NOMO-1 treated with dmso at 0.1 percent for 144 hours (cell line): ENCODE data around the gene GFI1B.
"Not testable (repeated sequence)": the region's sequence is repeated elsewhere in the genome, so short reads cannot be mapped to it uniquely, and the experiment has no call there.

Experiments used
- DNase-seq: peaks from one replicate; lab custom pipeline; 2025; ENCODE audit not compliant: unreplicated experiment; lab: John Stamatoyannopoulos, UW

The GFI1B gene

DNA sequence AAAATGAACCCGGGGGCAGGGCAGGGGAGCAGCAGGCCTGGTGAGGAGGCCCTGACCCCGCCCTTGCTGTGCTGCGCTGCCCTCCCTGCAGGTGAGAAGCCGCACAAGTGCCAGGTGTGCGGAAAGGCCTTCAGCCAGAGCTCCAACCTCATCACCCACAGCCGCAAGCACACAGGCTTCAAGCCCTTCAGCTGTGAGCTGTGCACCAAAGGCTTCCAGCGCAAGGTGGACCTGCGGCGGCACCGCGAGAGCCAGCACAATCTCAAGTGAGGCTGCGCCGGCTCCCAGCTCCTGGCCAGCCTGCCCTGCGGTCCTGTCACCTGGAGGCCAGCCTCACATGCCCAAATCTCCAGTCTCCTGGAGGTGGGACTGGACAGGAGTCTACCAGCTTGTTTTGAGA lies 12.3 kb downstream of the GFI1B start:
- DNase-seq, result no peak

DNA sequence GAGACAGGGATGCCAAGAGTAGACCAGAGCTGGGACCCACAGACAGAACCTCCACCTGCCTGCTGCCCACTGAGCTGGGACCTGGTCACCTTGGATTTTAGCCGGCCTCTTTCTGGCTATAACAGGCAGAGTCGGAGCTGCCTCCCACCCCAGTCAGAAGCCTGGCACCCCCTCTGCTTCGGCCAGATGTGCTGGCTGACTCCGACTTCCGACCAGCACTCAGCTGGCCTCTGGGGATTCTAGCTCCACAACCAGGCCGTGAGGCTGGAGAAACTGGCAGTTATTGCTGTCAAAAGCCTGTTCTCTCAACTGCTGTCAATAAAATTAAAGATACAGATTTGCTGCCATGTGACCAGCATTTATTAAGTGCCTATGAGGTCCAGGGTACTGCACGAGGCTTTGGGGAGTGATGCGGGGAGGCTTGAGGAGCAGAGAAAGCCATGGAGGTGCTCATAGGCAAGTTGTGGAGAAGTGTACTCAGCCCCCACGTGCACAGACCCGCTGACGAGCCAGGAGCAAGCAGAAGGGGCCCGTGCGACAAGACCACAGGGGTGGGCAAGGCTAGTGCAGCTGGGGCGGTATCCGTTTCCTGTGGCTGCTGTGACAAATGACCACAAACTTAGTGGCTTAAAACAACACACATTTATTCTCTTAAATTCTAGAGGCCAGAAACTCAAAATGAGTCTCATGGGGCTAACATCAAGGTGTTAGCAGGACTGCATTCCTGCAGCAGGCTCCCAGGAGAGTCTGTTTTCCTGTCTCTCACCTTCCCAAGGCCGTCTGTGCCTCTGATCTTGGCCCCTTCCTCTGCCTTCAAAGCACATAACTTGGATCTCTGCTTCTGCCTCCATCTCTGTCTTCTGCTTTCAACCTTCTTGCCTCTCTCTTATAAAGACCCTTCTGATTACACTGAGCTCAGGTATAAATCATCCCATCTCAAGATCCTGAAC lies 13.1 kb downstream of the GFI1B start:
- no peak for DNase-seq

GRCh38 chr9:132993511-132993939 lies 15.0 kb downstream of the GFI1B start:
- DNase-seq, result no peak

DNA sequence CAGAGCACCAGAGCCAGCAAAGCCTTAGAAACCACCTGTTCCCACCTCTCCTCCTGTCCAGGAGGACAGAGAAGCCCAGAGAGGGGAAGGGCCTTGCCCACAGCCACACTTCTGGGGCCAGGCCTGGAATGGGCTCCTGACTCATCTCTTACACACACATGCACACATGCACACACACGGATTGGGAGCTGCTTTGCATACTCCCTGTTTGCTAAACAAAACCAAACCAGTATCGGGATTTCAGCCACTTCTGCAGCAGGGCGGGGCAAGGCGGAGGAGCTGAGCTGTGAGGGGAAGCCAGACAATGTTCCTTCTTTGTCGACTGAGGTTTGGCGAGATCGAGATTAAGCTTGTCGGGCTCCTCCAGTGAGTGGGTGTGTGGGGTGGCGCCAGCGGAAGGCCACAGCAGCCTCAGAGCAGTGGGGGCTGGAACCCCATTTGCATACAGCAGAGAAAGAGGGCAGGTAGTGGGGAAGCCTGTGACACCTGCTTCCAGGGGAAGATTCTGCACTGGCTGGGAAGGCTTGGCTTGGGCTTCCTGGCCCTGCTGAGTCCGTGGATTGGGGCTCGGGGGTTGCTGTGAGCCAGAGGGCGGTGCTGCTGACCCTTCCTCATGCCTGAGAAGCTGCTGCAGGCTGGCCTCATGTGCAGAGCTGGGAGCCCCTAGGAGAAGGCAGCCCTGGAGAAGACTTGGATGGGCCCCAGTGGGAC lies 16.1 kb downstream of the GFI1B start:
- DNase-seq, result no peak

GRCh38 chr9:132995121-132995420 lies 16.6 kb downstream of the GFI1B start:
- no peak for DNase-seq

GRCh38 chr9:132995879-132996278 lies 17.4 kb downstream of the GFI1B start:
- no peak for DNase-seq

DNA sequence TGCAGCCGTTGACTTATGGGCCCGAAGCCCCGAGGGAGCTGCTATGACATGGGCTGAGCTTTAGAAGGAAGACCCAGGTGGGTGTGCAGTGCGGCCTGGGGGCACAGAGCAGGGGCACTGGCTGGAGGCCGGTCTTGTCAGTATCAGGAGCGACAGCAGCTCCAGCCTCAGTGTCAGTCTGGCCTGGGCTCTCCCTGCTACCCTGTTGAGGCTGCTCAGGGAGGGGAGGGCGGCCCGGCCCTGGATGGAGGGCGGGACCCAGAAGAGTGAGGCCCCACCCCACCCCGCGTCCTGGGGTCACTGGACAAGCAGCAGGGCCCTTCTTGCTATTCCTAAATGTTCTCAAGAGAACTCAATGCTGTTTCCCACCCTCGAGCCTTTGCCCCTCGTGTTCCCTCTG lies 18.0 kb downstream of the GFI1B start:
- DNase-seq, result no peak

DNA sequence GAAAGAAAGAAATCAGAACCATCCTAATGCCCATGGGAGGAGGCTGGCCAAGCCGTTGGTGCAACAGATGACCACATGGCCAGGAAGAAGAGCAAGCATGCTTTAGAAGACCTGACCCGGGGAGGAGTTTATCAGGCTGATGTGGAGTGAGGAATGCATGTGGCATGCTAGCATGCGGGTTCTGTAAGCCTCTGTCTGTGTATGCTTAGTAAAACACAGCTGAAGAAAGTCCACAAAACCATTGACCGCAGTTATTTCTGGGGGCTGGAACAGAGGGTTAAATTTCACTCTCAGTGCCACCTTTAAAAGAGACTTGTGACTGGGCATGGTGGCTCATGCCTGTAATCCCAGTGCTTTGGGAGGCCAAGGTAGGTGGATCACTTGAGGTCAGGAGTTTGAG lies 19.1 kb downstream of the GFI1B start:
- no peak for DNase-seq

GRCh38 chr9:132998221-132998620 lies 19.7 kb downstream of the GFI1B start:
- DNase-seq, result not testable (repeated sequence)

GRCh38 chr9:132998831-132999635 lies 20.5 kb downstream of the GFI1B start:
- DNase-seq, result no peak

- no peak for DNase-seq
These were observed 23.9 kb downstream of the GFI1B start for GRCh38 chr9:133002147-133003070.

DNA sequence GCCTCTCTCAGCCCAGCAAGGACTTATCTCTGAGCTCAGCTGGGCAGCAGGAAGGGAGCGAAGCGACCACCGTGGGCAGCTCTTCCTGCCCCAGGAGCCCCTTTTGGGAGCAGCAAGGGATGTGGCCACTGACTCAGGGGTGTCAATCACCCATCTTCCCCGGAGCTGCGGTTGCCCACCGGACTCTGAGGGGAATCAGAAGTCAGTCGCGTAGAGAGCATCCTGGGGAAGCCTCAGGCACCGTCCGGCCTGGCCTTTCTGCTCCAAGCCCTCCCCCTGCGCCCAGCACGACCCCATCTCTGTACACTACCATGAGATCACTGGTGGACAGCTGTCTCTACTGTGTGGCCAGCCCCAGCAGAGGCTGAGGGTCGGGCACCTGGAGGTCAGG lies 24.6 kb downstream of the GFI1B start:
- DNase-seq, result no peak

DNA sequence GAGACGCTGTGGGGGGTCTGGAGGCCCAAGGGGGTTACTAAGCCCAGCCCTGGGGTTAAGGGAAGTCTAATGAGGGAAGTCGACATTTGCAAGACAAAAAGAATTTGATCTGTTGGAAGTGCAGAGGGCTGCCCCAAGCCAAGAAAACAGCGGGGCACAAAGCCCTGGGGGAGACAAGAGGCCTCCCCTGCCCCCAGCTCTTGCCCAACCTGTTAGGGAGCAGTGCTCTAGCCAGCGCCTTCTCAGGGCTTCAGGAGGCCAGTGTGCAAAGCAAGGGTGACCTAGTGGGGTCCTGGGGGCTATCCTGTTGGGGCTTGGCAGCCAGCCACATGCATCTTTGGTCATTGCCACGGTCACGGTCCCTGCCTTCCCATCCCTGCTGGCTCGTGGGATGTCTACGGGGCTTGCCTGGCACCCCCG lies 25.2 kb downstream of the GFI1B start:
- no peak for DNase-seq

- peak; percentile 18 for DNase-seq
These were observed 25.9 kb downstream of the GFI1B start for GRCh38 chr9:133004091-133004998.

DNA sequence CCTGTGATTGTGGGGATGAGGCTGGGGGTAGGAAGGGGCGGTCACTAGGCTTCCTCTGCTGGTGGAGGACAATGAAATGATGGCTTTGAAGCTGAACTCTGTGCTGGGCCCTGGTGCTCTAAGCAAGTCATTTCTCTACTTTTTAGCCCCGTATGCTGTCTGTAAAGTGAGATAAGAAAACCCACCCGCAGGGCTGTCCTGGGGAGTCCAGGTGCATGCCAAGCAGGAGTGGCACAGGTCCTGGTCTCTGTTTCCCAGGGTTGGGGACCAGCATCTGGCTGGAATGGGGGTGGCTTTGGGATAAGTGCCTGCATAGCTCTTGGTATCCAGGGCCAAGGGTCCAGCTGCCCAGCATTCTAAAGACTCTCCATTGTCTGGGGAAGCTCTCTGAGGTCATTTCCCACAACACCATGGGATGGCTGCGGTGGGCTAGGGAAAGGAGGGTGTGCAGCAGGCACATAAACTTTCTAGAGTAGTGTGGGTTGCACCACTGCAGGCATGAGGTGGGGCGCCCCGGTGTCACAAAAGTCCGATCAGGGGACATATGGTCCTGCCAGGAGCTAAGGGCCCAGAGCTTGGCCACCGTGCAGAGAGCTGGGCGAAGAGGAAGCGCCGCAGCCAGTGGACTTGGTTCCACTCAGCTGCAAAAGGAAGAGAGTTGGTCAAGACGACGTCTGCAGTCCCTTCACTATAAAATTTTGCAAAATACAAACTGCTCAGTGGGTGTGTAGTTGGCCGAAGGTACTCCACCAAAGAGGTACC lies 26.7 kb downstream of the GFI1B start:
- DNase-seq, result no peak

DNA sequence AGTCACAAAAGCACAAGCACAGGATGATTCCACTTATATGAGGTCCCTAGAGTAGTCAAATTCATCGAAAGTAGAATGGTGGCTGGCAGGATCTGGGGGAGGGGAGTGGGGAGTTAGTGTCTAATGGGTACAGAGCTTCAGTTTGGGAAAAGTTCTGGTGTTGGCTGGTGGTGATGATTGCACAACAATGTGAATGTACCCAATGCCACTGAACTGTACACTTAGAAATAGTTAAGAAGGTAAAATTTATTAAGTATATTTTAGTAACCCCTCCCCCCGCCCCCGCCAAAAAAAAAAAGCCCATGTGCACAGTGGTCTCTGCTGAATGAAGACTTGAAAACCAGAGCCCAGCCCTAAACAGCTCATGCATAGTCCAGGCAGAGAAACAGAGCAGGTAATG lies 27.5 kb downstream of the GFI1B start:
- DNase-seq, result no peak

DNA sequence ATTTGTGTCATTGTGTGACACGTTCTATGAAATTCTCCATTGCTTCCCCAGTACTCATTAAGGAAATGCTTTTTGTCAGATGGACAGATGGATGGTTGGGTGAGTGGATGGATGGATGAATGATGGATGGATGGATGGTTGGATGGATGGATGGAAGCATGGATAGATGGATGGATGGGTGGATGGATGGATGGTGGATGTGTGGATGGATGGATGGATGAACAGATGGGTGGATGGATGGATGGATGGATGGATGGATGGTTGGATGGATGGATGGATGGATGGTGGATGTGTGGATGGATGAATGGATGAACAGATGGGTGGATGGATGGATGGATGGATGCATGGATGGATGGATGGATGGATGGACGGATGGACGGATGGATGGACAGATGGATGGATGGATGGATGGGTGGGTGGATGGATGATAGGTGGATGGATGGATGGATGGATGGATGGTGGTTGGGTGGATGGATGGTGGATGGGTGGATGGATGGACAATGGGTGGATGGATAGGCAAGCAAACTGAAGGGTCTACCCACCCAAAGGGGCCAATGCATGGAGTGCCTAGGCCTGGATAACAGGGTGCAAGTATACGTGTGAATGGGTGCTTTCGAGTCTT lies 28.3 kb downstream of the GFI1B start:
- no peak for DNase-seq

GRCh38 chr9:133008406-133008805 lies 29.9 kb downstream of the GFI1B start:
- DNase-seq, result no peak
